ENCODE results near the gene ANKS1B. TPM values are rescaled to one million over a fixed set of nuclear protein-coding genes. Genes with fewer than 3 reads are reported as not detected.

The ANKS1B gene
- total RNA-seq, 4 donors from 2014 or later: 0.88 to 10.7 (median 4.4) TPM

- Histone ChIP-seq H3K9me3 (no peaks in the 10 kb centered on the region), H3K4me3 (no peak overlapping the region), H3K36me3 (no peaks in the 10 kb centered on the region), H3K27ac (no peak overlapping the region), H3K27me3 (no peaks in the 10 kb centered on the region), H3K4me1 (no peaks in the 10 kb centered on the region)
- DNase-seq: no peak
- TF ChIP-seq, protein P1, sequence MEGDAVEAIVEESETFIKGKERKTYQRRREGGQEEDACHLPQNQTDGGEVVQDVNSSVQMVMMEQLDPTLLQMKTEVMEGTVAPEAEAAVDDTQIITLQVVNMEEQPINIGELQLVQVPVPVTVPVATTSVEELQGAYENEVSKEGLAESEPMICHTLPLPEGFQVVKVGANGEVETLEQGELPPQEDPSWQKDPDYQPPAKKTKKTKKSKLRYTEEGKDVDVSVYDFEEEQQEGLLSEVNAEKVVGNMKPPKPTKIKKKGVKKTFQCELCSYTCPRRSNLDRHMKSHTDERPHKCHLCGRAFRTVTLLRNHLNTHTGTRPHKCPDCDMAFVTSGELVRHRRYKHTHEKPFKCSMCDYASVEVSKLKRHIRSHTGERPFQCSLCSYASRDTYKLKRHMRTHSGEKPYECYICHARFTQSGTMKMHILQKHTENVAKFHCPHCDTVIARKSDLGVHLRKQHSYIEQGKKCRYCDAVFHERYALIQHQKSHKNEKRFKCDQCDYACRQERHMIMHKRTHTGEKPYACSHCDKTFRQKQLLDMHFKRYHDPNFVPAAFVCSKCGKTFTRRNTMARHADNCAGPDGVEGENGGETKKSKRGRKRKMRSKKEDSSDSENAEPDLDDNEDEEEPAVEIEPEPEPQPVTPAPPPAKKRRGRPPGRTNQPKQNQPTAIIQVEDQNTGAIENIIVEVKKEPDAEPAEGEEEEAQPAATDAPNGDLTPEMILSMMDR (IDR thresholded peaks at IDR 0.05): no peak
- no peak for TF ChIP-seq POLR2A (IDR thresholded peaks at IDR 0.05)
Observed at GRCh38 chr12:98797200-98797599, 1187.5 kb downstream of the ANKS1B start.

GRCh38 chr12:98796745-98797144 is 1188.0 kb downstream of the ANKS1B start:
- Histone ChIP-seq H3K27ac (no peak overlapping the region), H3K36me3 (no peaks in the 10 kb centered on the region), H3K9me3 (no peaks in the 10 kb centered on the region), H3K27me3 (no peaks in the 10 kb centered on the region), H3K4me3 (no peak overlapping the region), H3K4me1 (no peaks in the 10 kb centered on the region)
- DNase-seq: no peak
- no peak for TF ChIP-seq POLR2A (IDR thresholded peaks at IDR 0.05)
- TF ChIP-seq, protein P1 (IDR thresholded peaks at IDR 0.05): no peak

- TF ChIP-seq, protein P1 (IDR thresholded peaks at IDR 0.05): no peak
- no peak for TF ChIP-seq POLR2A (IDR thresholded peaks at IDR 0.05)
- no peaks in the 10 kb centered on the region for H3K4me1 ChIP-seq
- no peaks in the 10 kb centered on the region for H3K27me3 ChIP-seq
- no peaks in the 10 kb centered on the region for H3K36me3 ChIP-seq
- no peak overlapping the region for H3K4me3 ChIP-seq
- DNase-seq: no peak
- H3K27ac ChIP-seq: no peak overlapping the region
- H3K9me3 ChIP-seq: no peaks in the 10 kb centered on the region
Observed at GRCh38 chr12:98793121-98793520, 1191.6 kb downstream of the ANKS1B start.

- Histone ChIP-seq H3K36me3 (no peaks in the 10 kb centered on the region), H3K27ac (no peak overlapping the region), H3K4me1 (no peaks in the 10 kb centered on the region), H3K4me3 (no peak overlapping the region), H3K9me3 (no peaks in the 10 kb centered on the region), H3K27me3 (no peaks in the 10 kb centered on the region)
- no peak for DNase-seq
- TF ChIP-seq POLR2A (IDR thresholded peaks at IDR 0.05): no peak
- TF ChIP-seq, protein P1 (IDR thresholded peaks at IDR 0.05): no peak
Observed at GRCh38 chr12:98791406-98791805, 1193.3 kb downstream of the ANKS1B start.

GRCh38 chr12:98788396-98788795 is 1196.3 kb downstream of the ANKS1B start:
- DNase-seq: no peak
- no peak overlapping the region for H3K27ac ChIP-seq
- H3K27me3 ChIP-seq: no peaks in the 10 kb centered on the region
- H3K4me1 ChIP-seq: no peaks in the 10 kb centered on the region
- H3K4me3 ChIP-seq: no peak overlapping the region
- H3K9me3 ChIP-seq: no peaks in the 10 kb centered on the region
- H3K36me3 ChIP-seq: no peaks in the 10 kb centered on the region
- TF ChIP-seq POLR2A (IDR thresholded peaks at IDR 0.05): no peak
- TF ChIP-seq, protein P1 (IDR thresholded peaks at IDR 0.05): no peak

DNA sequence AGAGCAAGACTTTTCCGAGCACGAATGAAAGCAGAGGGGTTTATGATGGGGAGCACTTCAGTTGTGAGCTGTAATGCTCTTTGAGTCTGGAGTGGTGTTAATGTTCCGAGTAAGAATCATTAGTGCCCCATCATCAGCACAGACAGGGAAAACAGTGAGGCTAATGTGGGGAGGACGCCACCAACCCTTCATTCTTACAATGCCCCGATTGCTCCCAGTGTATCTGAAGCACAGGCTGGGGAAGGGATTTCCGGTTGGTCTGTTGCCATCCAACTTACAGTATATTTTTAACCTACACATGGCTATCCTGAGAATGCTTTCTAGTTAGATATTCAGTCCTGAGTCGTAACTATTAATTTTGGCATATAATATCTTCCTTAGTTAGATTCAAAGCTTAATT is 1198.1 kb downstream of the ANKS1B start:
- Histone ChIP-seq H3K27ac (no peak overlapping the region), H3K36me3 (no peaks in the 10 kb centered on the region), H3K9me3 (no peaks in the 10 kb centered on the region), H3K4me3 (no peak overlapping the region), H3K4me1 (no peaks in the 10 kb centered on the region), H3K27me3 (no peaks in the 10 kb centered on the region)
- no peak for TF ChIP-seq POLR2A (IDR thresholded peaks at IDR 0.05)
- TF ChIP-seq, protein P1 (IDR thresholded peaks at IDR 0.05): no peak
- no peak for DNase-seq

All from Peyer's patch (tissue), 4 donors.